RWPE1 (cell line): ENCODE results near the gene RPS6KC1.

ENCODE experiments used
- CTCF ChIA-PET: fragments of 350-600 bp; sonication (Branson Sonifier 250); formaldehyde crosslinking; extraction: SDS; loops from one replicate; lab custom pipeline; 2021; lab: Yijun Ruan, JAX
- POLR2A ChIA-PET: fragments of 400-600 bp; formaldehyde crosslinking; extraction: SDS; loops from one replicate; lab custom pipeline; 2020; ENCODE audit warnings: antibody characterized with exemption; ENCODE audit not compliant: low non-redundant PET; lab: Yijun Ruan, JAX
- DNase-seq: peaks from one replicate; pipeline ENCODE4 v3.0.0; 2012; ENCODE audit warnings: low spot score
- H3K27ac ChIP-seq: fragments of 450-650 bp; 2 replicates; pipeline ENCODE4 v1.5.1; 2017
- TF ChIP-seq, protein P1 (sequence below): fragments of 450-650 bp; conservative IDR thresholded peaks from 2 replicates; pipeline ENCODE4 v1.5.1; 2017; ENCODE audit warnings: low read depth, mild to moderate bottlenecking

Gene RPS6KC1

DNA sequence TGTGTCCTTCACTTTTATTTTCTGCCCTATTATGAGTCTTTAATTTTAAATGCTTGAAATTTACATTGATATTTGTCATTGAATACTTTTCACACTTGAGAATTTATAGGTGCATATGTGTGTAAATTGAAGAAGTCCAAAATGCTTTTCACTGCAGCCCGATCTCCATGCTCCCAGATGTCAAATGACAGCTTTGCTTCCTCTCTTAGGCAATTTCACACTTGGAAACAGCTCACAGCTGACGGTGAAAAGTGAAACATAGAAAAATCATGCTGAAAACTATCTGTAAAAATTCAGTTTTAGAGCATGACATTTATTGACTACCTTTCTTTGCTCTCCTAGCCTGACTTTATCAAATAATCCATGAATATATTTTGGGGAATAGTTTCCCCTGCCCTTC lies 196.0 kb downstream of the RPS6KC1 start:
- ChIA-PET POLR2A (no interaction called here), CTCF (interaction anchor here (0.8 kb wide), 1 partner anchor 463 kb away, joined by 4 read pairs; no protein-coding TSS in a partner anchor)
- no peak for DNase-seq
- TF ChIP-seq, protein P1, sequence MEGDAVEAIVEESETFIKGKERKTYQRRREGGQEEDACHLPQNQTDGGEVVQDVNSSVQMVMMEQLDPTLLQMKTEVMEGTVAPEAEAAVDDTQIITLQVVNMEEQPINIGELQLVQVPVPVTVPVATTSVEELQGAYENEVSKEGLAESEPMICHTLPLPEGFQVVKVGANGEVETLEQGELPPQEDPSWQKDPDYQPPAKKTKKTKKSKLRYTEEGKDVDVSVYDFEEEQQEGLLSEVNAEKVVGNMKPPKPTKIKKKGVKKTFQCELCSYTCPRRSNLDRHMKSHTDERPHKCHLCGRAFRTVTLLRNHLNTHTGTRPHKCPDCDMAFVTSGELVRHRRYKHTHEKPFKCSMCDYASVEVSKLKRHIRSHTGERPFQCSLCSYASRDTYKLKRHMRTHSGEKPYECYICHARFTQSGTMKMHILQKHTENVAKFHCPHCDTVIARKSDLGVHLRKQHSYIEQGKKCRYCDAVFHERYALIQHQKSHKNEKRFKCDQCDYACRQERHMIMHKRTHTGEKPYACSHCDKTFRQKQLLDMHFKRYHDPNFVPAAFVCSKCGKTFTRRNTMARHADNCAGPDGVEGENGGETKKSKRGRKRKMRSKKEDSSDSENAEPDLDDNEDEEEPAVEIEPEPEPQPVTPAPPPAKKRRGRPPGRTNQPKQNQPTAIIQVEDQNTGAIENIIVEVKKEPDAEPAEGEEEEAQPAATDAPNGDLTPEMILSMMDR: no peak
- no peak overlapping the region for H3K27ac ChIP-seq

- ChIA-PET CTCF (no interaction called here), POLR2A (no interaction called here)
- no peak overlapping the region for H3K27ac ChIP-seq
- TF ChIP-seq, protein P1: no peak
- no peak for DNase-seq
Measured at GRCh38 chr1:213249395-213249794, 198.4 kb downstream of the RPS6KC1 start.

DNA sequence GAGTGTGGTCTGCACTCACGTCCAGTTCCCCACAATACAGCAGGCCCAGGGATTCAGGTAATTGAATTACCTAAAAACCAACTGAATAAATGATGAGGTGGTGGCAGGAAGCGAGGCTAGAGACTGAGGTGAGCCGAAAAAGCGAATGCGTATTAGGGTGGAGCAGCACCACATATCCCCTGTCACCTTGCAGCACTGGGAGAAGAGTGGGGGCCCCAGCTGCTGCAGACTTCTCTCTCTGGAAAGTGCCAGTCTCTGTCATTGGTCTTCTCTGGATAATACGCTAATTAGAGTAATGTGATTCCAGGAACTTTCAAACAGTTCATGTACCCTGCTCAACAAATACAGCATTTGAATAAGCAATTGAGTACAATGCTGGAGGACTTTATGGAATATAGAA lies 199.0 kb downstream of the RPS6KC1 start:
- H3K27ac ChIP-seq: no peak overlapping the region
- TF ChIP-seq, protein P1: no peak
- DNase-seq: no peak
- POLR2A ChIA-PET: no interaction called here
- CTCF ChIA-PET: no interaction called here

GRCh38 chr1:213250446-213250845 lies 199.4 kb downstream of the RPS6KC1 start:
- ChIA-PET CTCF (interaction anchor here (0.7 kb wide), 1 partner anchor 873 kb away, joined by 3 read pairs; no protein-coding TSS in a partner anchor), POLR2A (no interaction called here)

DNA sequence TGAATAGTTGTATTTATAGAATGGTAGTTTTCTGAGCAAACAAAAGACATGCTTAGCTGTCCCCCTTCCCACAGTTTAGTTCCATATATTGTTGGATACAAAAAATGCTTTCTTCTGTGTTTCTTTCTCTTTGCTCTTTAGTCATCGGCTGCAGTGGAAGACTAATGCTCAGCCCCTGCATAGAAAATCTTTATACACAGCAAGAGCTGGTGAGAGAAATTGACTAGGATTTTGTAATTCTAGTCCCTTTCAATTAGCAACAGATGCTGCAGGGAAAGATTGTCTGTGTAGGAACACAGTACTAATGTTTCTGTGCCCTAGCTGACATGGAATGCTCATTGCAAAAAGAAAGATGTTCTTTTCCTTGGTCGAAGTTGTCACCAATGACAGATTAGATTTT lies 200.9 kb downstream of the RPS6KC1 start:
- no peak for DNase-seq

More at GRCh38 chr1:213250446-213250845, 199.4 kb downstream of the RPS6KC1 start:
- no peak overlapping the region for H3K27ac ChIP-seq
- TF ChIP-seq, protein P1: no peak
- DNase-seq: no peak

GRCh38 chr1:213256438-213257087 lies 205.5 kb downstream of the RPS6KC1 start:
- CTCF ChIA-PET: no interaction called here
- POLR2A ChIA-PET: interaction anchor here (0.6 kb wide), 1 partner anchor 53 kb away, joined by 4 read pairs; no protein-coding TSS in a partner anchor
- no peak overlapping the region for H3K27ac ChIP-seq
- DNase-seq: no peak
- TF ChIP-seq, protein P1: no peak

More for the DNA sequence above, 200.9 kb downstream of the RPS6KC1 start:
- POLR2A ChIA-PET: no interaction called here
- CTCF ChIA-PET: no interaction called here
- H3K27ac ChIP-seq: no peak overlapping the region
- TF ChIP-seq, protein P1: no peak
